Panc1 (cell line): ENCODE data around the gene PIGU. TPM values are rescaled to one million over a fixed set of nuclear protein-coding genes. Genes with fewer than 3 reads are reported as not detected.
A peak's percentile ranks its signal among the peaks of the same experiment; 100 is the strongest.

Experiments
- ATAC-seq: fragments of 200-7000 bp; cut with Tn5 transposase; 2 replicates; pipeline ENCODE4 v1.9.1; 2020; ENCODE audit warnings: mild to moderate bottlenecking, moderate library complexity
- BruUV-seq: library from RNA; stranded (reverse); fragments of 400-500 nt; replicated peaks from 2 replicates; lab custom pipeline; 2021; lab: Mats Ljungman, UMichigan
- CTCF ChIA-PET: fragments of 300-600 bp; sonication (Branson Sonifier 250); formaldehyde crosslinking; loops from one replicate; lab custom pipeline; 2022; ENCODE audit warnings: antibody characterized with exemption; lab: Charles Lee
- POLR2A ChIA-PET: fragments of 300-600 bp; sonication (Branson Sonifier 250); formaldehyde crosslinking; loops from one replicate; lab custom pipeline; 2022; ENCODE audit warnings: antibody characterized with exemption; lab: Charles Lee
- DNase-seq: peaks from one replicate; pipeline ENCODE4 v3.0.0-alpha.2; 2010; ENCODE audit warnings: low read depth, low spot score
- H3K27ac ChIP-seq: 2 replicates; pipeline ENCODE4 v1.5.1; 2011; ENCODE audit warnings: mild to moderate bottlenecking, low read length, inconsistent platforms
- H3K27me3 ChIP-seq: fragments of 200-500 bp; sonication (Bioruptor generic); 2 replicates; pipeline ENCODE4 v1.6.0; 2014; ENCODE audit warnings: low read length, inconsistent platforms; ENCODE audit not compliant: control insufficient read depth, insufficient read depth
- H3K36me3 ChIP-seq: fragments of 200-500 bp; sonication (Bioruptor generic); 2 replicates; pipeline ENCODE4 v1.5.1; 2014; ENCODE audit warnings: inconsistent platforms, mild to moderate bottlenecking, low read length, moderate library complexity; ENCODE audit not compliant: control insufficient read depth, insufficient read depth
- H3K4me1 ChIP-seq: 2 replicates; pipeline ENCODE4 v1.5.1; 2011; ENCODE audit warnings: inconsistent platforms, mild to moderate bottlenecking, low read length, moderate library complexity; ENCODE audit not compliant: control insufficient read depth, insufficient read depth
- H3K4me3 ChIP-seq, 2 experiments: 2 replicates each; pipeline ENCODE4 v1.5.1; 2011 to 2012; ENCODE audit warnings: low read depth in 2 of 2, low read length in 2 of 2, mild to moderate bottlenecking in 2 of 2, inconsistent platforms in 1 of 2, moderate library complexity in 1 of 2
- H3K9me3 ChIP-seq: fragments of 200-500 bp; sonication (Bioruptor generic); 2 replicates; pipeline ENCODE4 v1.5.1; 2014; ENCODE audit warnings: low read depth, mild to moderate bottlenecking, inconsistent platforms, low read length, moderate library complexity; ENCODE audit not compliant: control insufficient read depth, insufficient read depth
- POLR2AphosphoS5 ChIP-seq: IDR thresholded peaks from 2 replicates; pipeline ENCODE4 v1.6.1; 2012; ENCODE audit warnings: mild to moderate bottlenecking, low read depth, low read length, moderate library complexity
- SIN3A ChIP-seq: IDR thresholded peaks from 2 replicates; pipeline ENCODE4 v1.6.1; 2012; ENCODE audit warnings: low read depth, mild to moderate bottlenecking, low read length, moderate library complexity, borderline replicate concordance; ENCODE audit not compliant: insufficient read depth
- TCF7L2 ChIP-seq: IDR thresholded peaks from 2 replicates; pipeline ENCODE4 v1.6.1; 2011; ENCODE audit warnings: mild to moderate bottlenecking, low read depth, low read length, inconsistent platforms
- in situ Hi-C: cut with HindIII; loops from 2 replicates; pipeline ENCODE4 v1.10.0; 2016; ENCODE audit warnings: low sequenced_read_pairs, low pct_unique_long_range_greater_than_20kb
- intact Hi-C: fragments of 100-400 bp; cut with micrococcal nuclease; formaldehyde crosslinking; loops from one replicate; pipeline ENCODE4 v1.10.0; 2022; ENCODE audit not compliant: unreplicated experiment
- total RNA-seq: library from RNA; stranded (reverse); gene quantifications from one replicate; pipeline ENCODE4 v1.2.1, GENCODE V29; 2021; ENCODE audit not compliant: unreplicated experiment
- TF ChIP-seq, protein P1 (sequence below), 2 experiments: IDR thresholded peaks; 2 replicates each; pipeline ENCODE4 v1.6.1; 2011 to 2012; ENCODE audit warnings: low read depth in 2 of 2, control low read depth in 1 of 2, low read length in 1 of 2, mild to moderate bottlenecking in 1 of 2, moderate library complexity in 1 of 2; ENCODE audit not compliant: insufficient read depth in 1 of 2
- TF ChIP-seq, protein P2 (sequence below): fragments of 450-650 bp; IDR thresholded peaks from 2 replicates; pipeline ENCODE4 v1.5.1; 2017; ENCODE audit warnings: mild to moderate bottlenecking

The PIGU gene
- total RNA-seq, 1 experiment from 2014 or later, result 22.9 TPM

DNA sequence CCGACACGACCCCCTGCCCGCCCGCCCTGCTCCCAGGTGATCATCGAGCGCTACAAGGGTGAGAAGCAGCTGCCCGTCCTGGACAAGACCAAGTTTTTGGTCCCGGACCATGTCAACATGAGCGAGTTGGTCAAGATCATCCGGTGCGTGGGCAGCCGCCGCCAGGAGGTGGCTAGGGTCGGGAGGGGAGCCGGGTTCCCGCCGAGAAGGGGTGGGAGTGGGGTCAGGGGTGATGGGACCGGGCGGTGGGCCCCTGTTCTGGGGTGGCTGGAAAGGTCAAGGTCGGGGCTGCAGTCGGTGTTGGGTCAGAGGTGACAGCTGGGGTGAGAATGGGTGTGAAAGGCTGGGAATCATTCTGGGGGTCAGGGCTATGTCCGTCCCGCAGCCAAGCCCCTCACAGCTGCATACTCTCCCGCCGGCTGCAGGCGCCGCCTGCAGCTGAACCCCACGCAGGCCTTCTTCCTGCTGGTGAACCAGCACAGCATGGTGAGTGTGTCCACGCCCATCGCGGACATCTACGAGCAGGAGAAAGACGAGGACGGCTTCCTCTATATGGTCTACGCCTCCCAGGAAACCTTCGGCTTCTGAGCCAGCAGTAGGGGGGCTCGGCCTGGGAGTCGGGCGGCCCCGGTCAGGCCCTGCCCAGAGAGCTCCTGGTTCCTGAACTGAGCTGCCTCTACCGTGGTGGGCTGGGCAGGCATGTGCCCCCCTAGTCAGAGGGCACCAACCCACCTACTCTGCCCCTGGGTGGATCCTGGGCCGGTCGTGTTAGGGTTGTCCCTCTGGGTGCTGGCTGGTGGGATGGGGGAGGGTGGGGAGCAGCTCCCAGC lies 117.4 kb downstream of the PIGU start:
- intact Hi-C loops (loop anchor here (10.0 kb wide), 1 partner anchor 145 kb away; the partner anchor contains the start of gene TP53INP2), in situ Hi-C loops (no loop called here)
- no peaks in the 10 kb centered on the region for H3K9me3 ChIP-seq
- DNase-seq, result no peak
- no peaks in the 10 kb centered on the region for H3K36me3 ChIP-seq
- H3K27me3 ChIP-seq, result no peaks in the 10 kb centered on the region
- TF ChIP-seq SIN3A, result no peak
- TF ChIP-seq, protein P1, sequence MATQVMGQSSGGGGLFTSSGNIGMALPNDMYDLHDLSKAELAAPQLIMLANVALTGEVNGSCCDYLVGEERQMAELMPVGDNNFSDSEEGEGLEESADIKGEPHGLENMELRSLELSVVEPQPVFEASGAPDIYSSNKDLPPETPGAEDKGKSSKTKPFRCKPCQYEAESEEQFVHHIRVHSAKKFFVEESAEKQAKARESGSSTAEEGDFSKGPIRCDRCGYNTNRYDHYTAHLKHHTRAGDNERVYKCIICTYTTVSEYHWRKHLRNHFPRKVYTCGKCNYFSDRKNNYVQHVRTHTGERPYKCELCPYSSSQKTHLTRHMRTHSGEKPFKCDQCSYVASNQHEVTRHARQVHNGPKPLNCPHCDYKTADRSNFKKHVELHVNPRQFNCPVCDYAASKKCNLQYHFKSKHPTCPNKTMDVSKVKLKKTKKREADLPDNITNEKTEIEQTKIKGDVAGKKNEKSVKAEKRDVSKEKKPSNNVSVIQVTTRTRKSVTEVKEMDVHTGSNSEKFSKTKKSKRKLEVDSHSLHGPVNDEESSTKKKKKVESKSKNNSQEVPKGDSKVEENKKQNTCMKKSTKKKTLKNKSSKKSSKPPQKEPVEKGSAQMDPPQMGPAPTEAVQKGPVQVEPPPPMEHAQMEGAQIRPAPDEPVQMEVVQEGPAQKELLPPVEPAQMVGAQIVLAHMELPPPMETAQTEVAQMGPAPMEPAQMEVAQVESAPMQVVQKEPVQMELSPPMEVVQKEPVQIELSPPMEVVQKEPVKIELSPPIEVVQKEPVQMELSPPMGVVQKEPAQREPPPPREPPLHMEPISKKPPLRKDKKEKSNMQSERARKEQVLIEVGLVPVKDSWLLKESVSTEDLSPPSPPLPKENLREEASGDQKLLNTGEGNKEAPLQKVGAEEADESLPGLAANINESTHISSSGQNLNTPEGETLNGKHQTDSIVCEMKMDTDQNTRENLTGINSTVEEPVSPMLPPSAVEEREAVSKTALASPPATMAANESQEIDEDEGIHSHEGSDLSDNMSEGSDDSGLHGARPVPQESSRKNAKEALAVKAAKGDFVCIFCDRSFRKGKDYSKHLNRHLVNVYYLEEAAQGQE (IDR thresholded peaks at IDR 0.05; ENCODE audit: insufficient read depth in 1 of 2, low read depth in 2 of 2, low read length in 1 of 2), result no peak
- TF ChIP-seq, protein P2, sequence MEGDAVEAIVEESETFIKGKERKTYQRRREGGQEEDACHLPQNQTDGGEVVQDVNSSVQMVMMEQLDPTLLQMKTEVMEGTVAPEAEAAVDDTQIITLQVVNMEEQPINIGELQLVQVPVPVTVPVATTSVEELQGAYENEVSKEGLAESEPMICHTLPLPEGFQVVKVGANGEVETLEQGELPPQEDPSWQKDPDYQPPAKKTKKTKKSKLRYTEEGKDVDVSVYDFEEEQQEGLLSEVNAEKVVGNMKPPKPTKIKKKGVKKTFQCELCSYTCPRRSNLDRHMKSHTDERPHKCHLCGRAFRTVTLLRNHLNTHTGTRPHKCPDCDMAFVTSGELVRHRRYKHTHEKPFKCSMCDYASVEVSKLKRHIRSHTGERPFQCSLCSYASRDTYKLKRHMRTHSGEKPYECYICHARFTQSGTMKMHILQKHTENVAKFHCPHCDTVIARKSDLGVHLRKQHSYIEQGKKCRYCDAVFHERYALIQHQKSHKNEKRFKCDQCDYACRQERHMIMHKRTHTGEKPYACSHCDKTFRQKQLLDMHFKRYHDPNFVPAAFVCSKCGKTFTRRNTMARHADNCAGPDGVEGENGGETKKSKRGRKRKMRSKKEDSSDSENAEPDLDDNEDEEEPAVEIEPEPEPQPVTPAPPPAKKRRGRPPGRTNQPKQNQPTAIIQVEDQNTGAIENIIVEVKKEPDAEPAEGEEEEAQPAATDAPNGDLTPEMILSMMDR, result no peak
- no peak for TF ChIP-seq TCF7L2
- TF ChIP-seq POLR2AphosphoS5, result no peak
- H3K4me3 ChIP-seq, result peak overlapping the region; percentile 81 to 92
- peaks cover 3% of the 10 kb centered on the region; the same call in 1 of the 2 replicates for H3K4me1 ChIP-seq
- no peak for ATAC-seq
- TSS peak; percentile 91 for BruUV-seq
- no peak overlapping the region for H3K27ac ChIP-seq
- POLR2A ChIA-PET, result no interaction called here
- CTCF ChIA-PET, result interaction anchor here (0.7 kb wide), 1 partner anchor 19 kb away, joined by 3 read pairs; no protein-coding TSS in a partner anchor

DNA sequence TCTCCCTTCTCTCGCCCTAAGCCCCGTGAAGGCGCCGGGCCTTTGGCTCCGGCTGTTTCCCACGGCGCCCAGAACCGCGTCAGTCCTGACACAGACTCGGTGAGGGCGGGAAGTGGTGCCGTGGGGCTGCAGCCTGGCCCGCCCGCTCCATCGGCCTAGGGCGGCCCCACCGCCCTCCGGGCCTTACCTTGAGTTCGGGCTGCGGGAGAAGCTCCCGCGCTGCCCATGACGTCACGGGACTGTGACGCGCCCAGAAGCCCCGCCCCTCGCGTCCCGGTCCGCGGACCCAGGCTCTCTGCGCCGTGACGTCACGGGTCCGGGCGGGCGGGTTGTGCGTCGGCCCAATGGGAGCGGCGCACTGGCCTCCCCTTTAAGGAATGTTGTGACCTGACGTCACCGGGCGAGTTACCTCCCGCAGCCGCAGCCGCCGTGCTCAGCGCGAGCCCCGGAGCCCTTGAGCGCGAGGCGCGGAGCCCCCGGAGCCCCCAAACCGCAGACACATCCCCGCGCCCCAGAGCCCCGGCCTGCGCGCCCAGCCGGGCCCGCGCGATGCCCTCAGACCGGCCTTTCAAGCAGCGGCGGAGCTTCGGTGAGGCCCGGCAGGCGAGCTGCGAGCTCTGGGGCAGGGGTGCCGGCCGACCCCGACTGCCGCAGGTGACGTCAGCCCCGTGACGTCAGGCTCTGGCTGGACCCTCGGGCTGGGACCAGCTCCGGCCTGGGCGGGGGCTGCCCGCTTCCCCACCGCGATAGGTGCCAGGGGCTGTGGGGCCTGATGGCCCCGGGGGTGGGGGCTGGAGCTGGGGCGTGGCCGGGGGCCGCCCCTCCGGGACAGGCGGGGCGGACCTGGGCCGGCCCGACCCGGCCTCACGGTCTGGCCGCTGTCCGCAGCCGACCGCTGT lies 118.3 kb downstream of the PIGU start, which contains the start of gene MAP1LC3A:
MAP1LC3A (plus strand) TSS at position 399 of the 899 bp plus-strand sequence; CDS start at position 550, 151 bp downstream.
- Histone ChIP-seq H3K27ac (peak within 1 kb of the TSS; percentile 80), H3K27me3 (no peaks in the 10 kb centered on the region), H3K9me3 (no peaks in the 10 kb centered on the region), H3K36me3 (no peaks in the 10 kb centered on the region), H3K4me3 (peak within 1 kb of the TSS; percentile 81 to 92), H3K4me1 (peaks cover 3% of the 10 kb centered on the region; the same call in 1 of the 2 replicates)
- ChIA-PET POLR2A (no interaction called here), CTCF (interaction anchor here (0.7 kb wide), 1 partner anchor 20 kb away, joined by 3 read pairs; no protein-coding TSS in a partner anchor)
- in situ Hi-C loops (no loop called here), intact Hi-C loops (no loop called here)
- no TSS peak for BruUV-seq
- DNase-seq, result peak; percentile 63
- TF ChIP-seq POLR2AphosphoS5, result no peak
- TF ChIP-seq, protein P1 (IDR thresholded peaks at IDR 0.05; ENCODE audit: insufficient read depth in 1 of 2, low read depth in 2 of 2, low read length in 1 of 2), result no peak
- no peak for TF ChIP-seq SIN3A
- TF ChIP-seq, protein P2, result no peak
- TF ChIP-seq TCF7L2, result no peak
- ATAC-seq, result peak; percentile 97
